Measurements from ENCODE around the gene KCTD3.

The KCTD3 gene

DNA sequence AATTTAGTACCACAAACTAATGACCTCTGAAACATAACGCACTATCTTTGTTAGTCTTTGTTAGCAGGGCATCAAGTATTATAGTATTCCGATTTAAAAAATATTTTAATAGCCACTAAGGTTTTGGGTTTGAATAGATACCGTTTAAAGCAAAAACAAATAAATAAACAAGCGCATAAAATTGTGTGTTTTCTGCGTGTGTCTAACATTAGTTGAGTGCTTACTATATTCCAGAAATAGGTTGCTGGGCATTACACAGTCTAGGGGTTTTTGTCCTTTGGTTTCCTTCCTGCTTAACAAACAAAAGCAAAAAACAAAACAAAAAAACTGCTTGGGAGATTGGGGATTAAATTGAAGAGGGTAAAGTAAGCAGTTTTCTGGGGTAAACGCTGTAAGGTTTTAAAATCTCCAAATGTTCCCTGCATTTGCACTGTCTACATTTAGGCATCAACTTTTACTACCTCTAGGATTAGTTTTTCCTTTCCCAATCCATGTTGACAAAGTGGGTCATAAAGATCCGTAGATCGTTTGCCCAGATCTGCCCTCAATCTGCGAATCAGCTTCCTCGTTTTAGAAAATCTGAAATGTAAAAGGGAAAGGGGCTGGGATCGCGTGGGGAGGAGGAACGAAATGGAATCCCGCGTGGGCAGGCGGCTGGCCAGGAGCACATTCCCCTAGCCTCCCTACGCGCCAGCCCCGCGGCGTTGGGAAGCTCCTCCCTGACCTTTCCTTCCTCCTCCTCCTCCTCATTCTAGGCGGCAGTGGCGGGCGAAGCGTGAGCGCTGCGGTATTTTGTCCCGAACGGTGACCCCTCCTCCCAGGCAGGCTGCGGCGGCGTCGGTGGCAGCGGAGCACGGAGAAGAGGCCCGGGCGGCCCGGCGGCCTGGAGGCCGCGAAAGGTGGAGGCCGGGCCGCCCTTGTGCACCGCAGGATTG, at the start of gene KCTD3:
Gene KCTD3, plus strand, starts transcription at position 749 of the 935 bp plus-strand sequence. CDS start 382 bp downstream, outside the sequence.
- H4K20me1 ChIP-seq (ENCODE audit: insufficient read depth, low read length) = no peaks in the 10 kb centered on the region
- H3K27ac ChIP-seq (ENCODE audit: low read length) = peak within 1 kb of the TSS; percentile 76
- no peak for TF ChIP-seq EZH2 (optimal IDR thresholded peaks at IDR 0.05; ENCODE audit: low read depth, low read length)
- TF ChIP-seq, protein P1, sequence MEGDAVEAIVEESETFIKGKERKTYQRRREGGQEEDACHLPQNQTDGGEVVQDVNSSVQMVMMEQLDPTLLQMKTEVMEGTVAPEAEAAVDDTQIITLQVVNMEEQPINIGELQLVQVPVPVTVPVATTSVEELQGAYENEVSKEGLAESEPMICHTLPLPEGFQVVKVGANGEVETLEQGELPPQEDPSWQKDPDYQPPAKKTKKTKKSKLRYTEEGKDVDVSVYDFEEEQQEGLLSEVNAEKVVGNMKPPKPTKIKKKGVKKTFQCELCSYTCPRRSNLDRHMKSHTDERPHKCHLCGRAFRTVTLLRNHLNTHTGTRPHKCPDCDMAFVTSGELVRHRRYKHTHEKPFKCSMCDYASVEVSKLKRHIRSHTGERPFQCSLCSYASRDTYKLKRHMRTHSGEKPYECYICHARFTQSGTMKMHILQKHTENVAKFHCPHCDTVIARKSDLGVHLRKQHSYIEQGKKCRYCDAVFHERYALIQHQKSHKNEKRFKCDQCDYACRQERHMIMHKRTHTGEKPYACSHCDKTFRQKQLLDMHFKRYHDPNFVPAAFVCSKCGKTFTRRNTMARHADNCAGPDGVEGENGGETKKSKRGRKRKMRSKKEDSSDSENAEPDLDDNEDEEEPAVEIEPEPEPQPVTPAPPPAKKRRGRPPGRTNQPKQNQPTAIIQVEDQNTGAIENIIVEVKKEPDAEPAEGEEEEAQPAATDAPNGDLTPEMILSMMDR (IDR thresholded peaks at IDR 0.05; ENCODE audit: low read length) = no peak
- TF ChIP-seq EZH2phosphoT487 (IDR thresholded peaks at IDR 0.05; ENCODE audit: low read length) = no peak
- H3K4me2 ChIP-seq (ENCODE audit: low read depth, low read length) = peak within 1 kb of the TSS; percentile 76
- H3K27me3 ChIP-seq (replicated peaks; ENCODE audit: insufficient read depth, low read length) = no peaks in the 10 kb centered on the region
- H3K9ac ChIP-seq (ENCODE audit: low read length) = peak within 1 kb of the TSS; percentile 77
- H3F3A ChIP-seq (ENCODE audit: insufficient read depth, low read length) = peaks cover 6% of the 10 kb centered on the region; the same call in 1 of the 2 replicates
- no peaks in the 10 kb centered on the region for H3K36me3 ChIP-seq (replicated peaks; ENCODE audit: insufficient read depth, low read length)
- H2AFZ ChIP-seq (ENCODE audit: low read length) = peak within 1 kb of the TSS; percentile 93
- peak; percentile 76 for DNase-seq
- H3K9me2 ChIP-seq (replicated peaks; ENCODE audit: insufficient read depth, low read length) = no peaks in the 10 kb centered on the region
- H3K79me2 ChIP-seq (ENCODE audit: low read length) = peaks cover 55% of the 10 kb centered on the region
- H3K4me3 ChIP-seq (ENCODE audit: low read length) = peak within 1 kb of the TSS; percentile 83
- H3K9me3 ChIP-seq (replicated peaks; ENCODE audit: insufficient read depth, low read length) = no peaks in the 10 kb centered on the region
- H3K4me1 ChIP-seq (ENCODE audit: low read length) = 0 out of 2 replicates have a peak, but pooled peaks cover 15% of the 10 kb centered on the region

DNA sequence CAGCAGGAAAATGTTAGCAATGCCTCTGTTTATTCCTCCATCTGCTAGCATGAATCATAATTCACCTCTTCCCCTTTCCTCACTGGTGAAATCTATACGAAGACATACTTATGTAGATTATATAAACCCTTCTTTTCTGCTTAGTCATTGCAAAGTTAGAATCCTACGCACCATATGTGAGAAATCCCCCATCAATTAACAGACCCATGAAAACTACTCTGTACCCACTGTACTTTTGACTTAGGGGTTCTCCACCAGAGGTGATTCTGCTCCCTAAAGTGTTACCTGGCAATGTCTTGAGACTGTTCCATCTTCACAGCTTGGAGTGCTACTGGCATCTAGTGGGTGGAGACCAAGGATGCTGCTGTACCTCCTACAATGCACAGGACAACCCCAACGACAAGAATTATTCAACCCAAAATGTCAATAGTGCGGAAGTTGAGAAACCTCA, 49.6 kb upstream of the KCTD3 start:
- H3K4me2 ChIP-seq (ENCODE audit: low read depth, low read length) = no peak overlapping the region
- H3K27me3 ChIP-seq (replicated peaks; ENCODE audit: insufficient read depth, low read length) = no peaks in the 10 kb centered on the region
- no peaks in the 10 kb centered on the region for H3K79me2 ChIP-seq (ENCODE audit: low read length)
- no peak overlapping the region for H3K4me3 ChIP-seq (ENCODE audit: low read length)
- no peak overlapping the region for H3K9ac ChIP-seq (ENCODE audit: low read length)
- H2AFZ ChIP-seq (ENCODE audit: low read length) = no peak overlapping the region
- H3F3A ChIP-seq (ENCODE audit: insufficient read depth, low read length) = no peaks in the 10 kb centered on the region
- H3K9me2 ChIP-seq (replicated peaks; ENCODE audit: insufficient read depth, low read length) = no peaks in the 10 kb centered on the region
- H3K4me1 ChIP-seq (ENCODE audit: low read length) = no peaks in the 10 kb centered on the region
- no peaks in the 10 kb centered on the region for H3K9me3 ChIP-seq (replicated peaks; ENCODE audit: insufficient read depth, low read length)
- H3K36me3 ChIP-seq (replicated peaks; ENCODE audit: insufficient read depth, low read length) = no peaks in the 10 kb centered on the region
- H4K20me1 ChIP-seq (ENCODE audit: insufficient read depth, low read length) = no peaks in the 10 kb centered on the region
- no peak overlapping the region for H3K27ac ChIP-seq (ENCODE audit: low read length)
- no peak for DNase-seq
- TF ChIP-seq EZH2phosphoT487 (IDR thresholded peaks at IDR 0.05; ENCODE audit: low read length) (no peak), EZH2 (optimal IDR thresholded peaks at IDR 0.05; ENCODE audit: low read depth, low read length) (no peak)
- TF ChIP-seq, protein P1 (IDR thresholded peaks at IDR 0.05; ENCODE audit: low read length) = 0 out of 2 replicates have a peak, but pooled peaks have one; percentile 6

DNA sequence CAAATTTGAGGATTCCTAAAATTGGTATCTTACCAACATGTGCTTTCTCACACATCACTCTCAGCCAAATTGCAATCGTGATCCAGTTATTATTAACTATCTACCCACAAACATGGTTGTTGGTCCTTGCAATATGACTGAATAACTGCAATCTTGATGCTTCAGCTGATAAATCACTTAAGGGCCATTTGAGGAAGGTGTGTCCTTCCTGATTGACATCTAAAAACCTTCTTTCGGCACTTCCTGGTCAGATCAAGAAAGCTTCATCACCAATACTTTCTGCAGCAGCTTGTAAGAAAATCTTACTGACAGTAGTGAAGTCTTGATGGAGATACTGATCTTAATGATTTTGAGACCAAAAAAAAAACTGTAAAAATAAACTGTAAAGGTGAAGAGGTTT, 48.5 kb upstream of the KCTD3 start:
- H3K4me2 ChIP-seq (ENCODE audit: low read depth, low read length) = no peak overlapping the region
- no peaks in the 10 kb centered on the region for H3K36me3 ChIP-seq (replicated peaks; ENCODE audit: insufficient read depth, low read length)
- TF ChIP-seq, protein P1 (IDR thresholded peaks at IDR 0.05; ENCODE audit: low read length) = no peak
- TF ChIP-seq EZH2phosphoT487 (IDR thresholded peaks at IDR 0.05; ENCODE audit: low read length) (no peak), EZH2 (optimal IDR thresholded peaks at IDR 0.05; ENCODE audit: low read depth, low read length) (no peak)
- no peaks in the 10 kb centered on the region for H3K4me1 ChIP-seq (ENCODE audit: low read length)
- H4K20me1 ChIP-seq (ENCODE audit: insufficient read depth, low read length) = no peaks in the 10 kb centered on the region
- DNase-seq = no peak
- H3K79me2 ChIP-seq (ENCODE audit: low read length) = no peaks in the 10 kb centered on the region
- no peak overlapping the region for H3K4me3 ChIP-seq (ENCODE audit: low read length)
- no peak overlapping the region for H3K9ac ChIP-seq (ENCODE audit: low read length)
- no peaks in the 10 kb centered on the region for H3K9me2 ChIP-seq (replicated peaks; ENCODE audit: insufficient read depth, low read length)
- no peak overlapping the region for H2AFZ ChIP-seq (ENCODE audit: low read length)
- H3K27me3 ChIP-seq (replicated peaks; ENCODE audit: insufficient read depth, low read length) = no peaks in the 10 kb centered on the region
- no peaks in the 10 kb centered on the region for H3K9me3 ChIP-seq (replicated peaks; ENCODE audit: insufficient read depth, low read length)
- no peak overlapping the region for H3K27ac ChIP-seq (ENCODE audit: low read length)
- no peaks in the 10 kb centered on the region for H3F3A ChIP-seq (ENCODE audit: insufficient read depth, low read length)

Measured in MM.1S (cell line).